ENCODE measurements around the gene INO80B. TPM values are rescaled to one million over a fixed set of nuclear protein-coding genes. Genes with fewer than 3 reads are reported as not detected.
A peak's percentile ranks its signal among the peaks of the same experiment; 100 is the strongest.

Gene INO80B
- total and polyA plus RNA-seq, 9 of the 15 experiments (the other 6 are each of a cell fraction or from before 2014, with no cell fraction given), result 0.41 to 22.6 (median 9.0) TPM

DNA sequence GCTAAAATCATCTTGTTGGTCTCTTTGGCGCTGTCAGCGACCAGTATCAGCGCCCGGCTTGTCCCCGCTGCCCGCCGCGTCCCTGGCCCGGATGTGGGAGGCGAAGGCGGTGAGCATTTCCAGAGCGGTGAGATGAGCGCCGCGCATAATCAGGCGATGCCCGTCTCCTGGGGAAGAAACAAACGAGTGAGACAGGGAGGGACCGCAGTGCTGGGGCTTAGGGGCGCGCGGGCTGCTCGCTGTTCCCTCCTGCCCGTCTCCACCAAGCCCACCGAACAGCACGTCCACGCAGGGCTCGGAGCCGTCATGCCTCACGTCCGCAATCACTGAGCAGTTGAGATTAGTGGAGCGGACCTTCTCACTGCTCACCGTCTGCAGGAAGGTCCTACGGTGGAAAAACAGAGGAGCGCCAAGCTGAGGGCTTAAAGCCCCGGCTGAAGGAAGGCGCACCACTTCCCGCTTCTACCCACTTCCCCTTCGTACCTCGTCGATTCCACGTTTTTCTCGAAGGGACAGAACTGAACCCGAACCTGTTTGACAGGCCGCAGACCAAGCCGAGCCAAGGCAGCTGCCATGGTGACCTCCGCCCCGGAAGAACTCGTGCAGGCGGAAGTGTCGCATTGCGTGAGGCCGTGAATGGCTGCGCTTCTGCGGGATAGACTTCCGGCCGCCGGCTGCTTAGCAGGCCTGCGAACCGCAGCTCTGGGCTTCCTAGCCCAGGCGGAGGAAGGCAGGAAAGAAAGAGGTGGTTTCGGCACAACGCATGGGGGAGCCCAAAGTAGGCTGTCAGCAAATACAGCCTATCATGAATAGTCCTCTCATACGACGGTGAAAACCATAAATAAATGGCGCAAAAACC is 17.4 kb downstream of the INO80B start, which contains the start of gene MRPL53 (continued):
- TF ChIP-seq TEAD2 (tag; IDR thresholded peaks at IDR 0.05) (no peak), CSDE1 (IDR thresholded peaks at IDR 0.05) (no peak; a peak in 1 of 4 replicates), CBFB (CRISPR knock-in tag; IDR thresholded peaks at IDR 0.05) (0 out of 2 replicates have a peak, but pooled peaks have one; percentile 78), BRD4 (IDR thresholded peaks at IDR 0.05) (peak; percentile 79), RAD21 (CRISPR knock-in tag; conservative IDR thresholded peaks at IDR 0.05 in 1 of 2, IDR thresholded peaks at IDR 0.05 in 1 of 2) (peak in 1 of 2 experiments; percentile 30; a peak in 1 of 4 replicates), ZNF232 (CRISPR knock-in tag; IDR thresholded peaks at IDR 0.05) (no peak), ZNF785 (CRISPR knock-in tag; IDR thresholded peaks at IDR 0.05) (no peak), ZNF644 (tag; IDR thresholded peaks at IDR 0.05; ENCODE audit: low read depth) (peak; percentile 89), HSF4 (CRISPR knock-in tag; IDR thresholded peaks at IDR 0.05; ENCODE audit: borderline replicate concordance) (no peak), ZNF134 (CRISPR knock-in tag; conservative IDR thresholded peaks at IDR 0.05) (peak; percentile 85), CHD4 (IDR thresholded peaks at IDR 0.05; ENCODE audit: insufficient read depth, insufficient replicate concordance, low read depth, low read length, poor library complexity, severe bottlenecking) (no peak), ZC3H4 (CRISPR knock-in tag; IDR thresholded peaks at IDR 0.05; ENCODE audit: borderline replicate concordance) (no peak), MXI1 (IDR thresholded peaks at IDR 0.05; ENCODE audit: low read depth, low read length) (0 out of 2 replicates have a peak, but pooled peaks have one; percentile 30), MTA2 (IDR thresholded peaks at IDR 0.05; ENCODE audit: low read depth) (peak; percentile 81), RFX1 (IDR thresholded peaks at IDR 0.05) (peak; percentile 72), NBN (IDR thresholded peaks at IDR 0.05; ENCODE audit: low read depth) (peak; percentile 57; the same call in 1 of the 2 replicates), E4F1 (CRISPR knock-in tag; IDR thresholded peaks at IDR 0.05; ENCODE audit: borderline replicate concordance) (peak; percentile 85), ZFPM2 (CRISPR knock-in tag; IDR thresholded peaks at IDR 0.05) (peak; percentile 82), ZNF316 (IDR thresholded peaks at IDR 0.05) (peak; percentile 70), E2F8 (IDR thresholded peaks at IDR 0.05; ENCODE audit: low read depth, partially characterized antibody) (peak; percentile 94), MEIS2 (IDR thresholded peaks at IDR 0.05; ENCODE audit: partially characterized antibody) (peak; percentile 72), HCFC1 (IDR thresholded peaks at IDR 0.05; ENCODE audit: low read depth, low read length) (peak; percentile 84), ERF (CRISPR knock-in tag; IDR thresholded peaks at IDR 0.05) (peak; percentile 75; the same call in 1 of the 2 replicates)

Data from K562 (cell line).